Measurements from ENCODE around the gene LKAAEAR1. TPM values are rescaled to one million over a fixed set of nuclear protein-coding genes. Genes with fewer than 3 reads are reported as not detected.
A peak's percentile ranks its signal among the peaks of the same experiment; 100 is the strongest.

LKAAEAR1 gene
- total and polyA plus RNA-seq, 2 of the 13 experiments (the other 11 are each of a cell fraction or from before 2014, with no cell fraction given): not detected

GRCh38 chr20:64052987-64053840 is 31.0 kb downstream of the LKAAEAR1 start (continued):
- TF ChIP-seq ZHX1 (CRISPR knock-in tag; IDR thresholded peaks at IDR 0.05; ENCODE audit: low read depth) (no peak), PCBP1 (IDR thresholded peaks at IDR 0.05; ENCODE audit: borderline replicate concordance, low read depth, low read length) (no peak), NFIB (CRISPR knock-in tag; IDR thresholded peaks at IDR 0.05; ENCODE audit: borderline replicate concordance) (no peak), TMF1 (CRISPR knock-in tag; IDR thresholded peaks at IDR 0.05; ENCODE audit: low read depth) (peak; percentile 87), ZNF7 (CRISPR knock-in tag; IDR thresholded peaks at IDR 0.05) (no peak), IRX3 (CRISPR knock-in tag; IDR thresholded peaks at IDR 0.05; ENCODE audit: borderline replicate concordance, low read depth) (no peak), ZSCAN12 (CRISPR knock-in tag; IDR thresholded peaks at IDR 0.05) (no peak; the same call in 1 of the 2 replicates), ATM (IDR thresholded peaks at IDR 0.05; ENCODE audit: borderline replicate concordance) (no peak), ZNF607 (CRISPR knock-in tag; IDR thresholded peaks at IDR 0.05; ENCODE audit: borderline replicate concordance) (no peak), ZNF772 (CRISPR knock-in tag; IDR thresholded peaks at IDR 0.05) (peak; percentile 73; the same call in 1 of the 2 replicates), ZNF234 (CRISPR knock-in tag; conservative IDR thresholded peaks at IDR 0.05) (no peak; the same call in 1 of the 2 replicates), AKAP8 (CRISPR knock-in tag; IDR thresholded peaks at IDR 0.05) (peak; percentile 63; the same call in 1 of the 2 replicates), AGO1 (IDR thresholded peaks at IDR 0.05; ENCODE audit: low read depth, low read length, poor library complexity, severe bottlenecking) (no peak), TP53 (CRISPR knock-in tag; conservative IDR thresholded peaks at IDR 0.05) (no peak), PAX8 (CRISPR knock-in tag; IDR thresholded peaks at IDR 0.05; ENCODE audit: borderline replicate concordance) (no peak), SP2 (CRISPR knock-in tag; IDR thresholded peaks at IDR 0.05) (peak; percentile 25; the same call in 1 of the 2 replicates), TARDBP (CRISPR knock-in tag; IDR thresholded peaks at IDR 0.05) (peak; percentile 77; the same call in 1 of the 2 replicates), SRY (CRISPR knock-in tag; IDR thresholded peaks at IDR 0.05) (no peak; the same call in 1 of the 2 replicates), ZNF432 (CRISPR knock-in tag; IDR thresholded peaks at IDR 0.05; ENCODE audit: borderline replicate concordance) (no peak)
- TF ChIP-seq, protein P1, sequence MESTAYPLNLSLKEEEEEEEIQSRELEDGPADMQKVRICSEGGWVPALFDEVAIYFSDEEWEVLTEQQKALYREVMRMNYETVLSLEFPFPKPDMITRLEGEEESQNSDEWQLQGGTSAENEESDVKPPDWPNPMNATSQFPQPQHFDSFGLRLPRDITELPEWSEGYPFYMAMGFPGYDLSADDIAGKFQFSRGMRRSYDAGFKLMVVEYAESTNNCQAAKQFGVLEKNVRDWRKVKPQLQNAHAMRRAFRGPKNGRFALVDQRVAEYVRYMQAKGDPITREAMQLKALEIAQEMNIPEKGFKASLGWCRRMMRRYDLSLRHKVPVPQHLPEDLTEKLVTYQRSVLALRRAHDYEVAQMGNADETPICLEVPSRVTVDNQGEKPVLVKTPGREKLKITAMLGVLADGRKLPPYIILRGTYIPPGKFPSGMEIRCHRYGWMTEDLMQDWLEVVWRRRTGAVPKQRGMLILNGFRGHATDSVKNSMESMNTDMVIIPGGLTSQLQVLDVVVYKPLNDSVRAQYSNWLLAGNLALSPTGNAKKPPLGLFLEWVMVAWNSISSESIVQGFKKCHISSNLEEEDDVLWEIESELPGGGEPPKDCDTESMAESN (CRISPR knock-in tag; conservative IDR thresholded peaks at IDR 0.05): peak; percentile 16; the same call in 1 of the 2 replicates
- TF ChIP-seq, protein P2, sequence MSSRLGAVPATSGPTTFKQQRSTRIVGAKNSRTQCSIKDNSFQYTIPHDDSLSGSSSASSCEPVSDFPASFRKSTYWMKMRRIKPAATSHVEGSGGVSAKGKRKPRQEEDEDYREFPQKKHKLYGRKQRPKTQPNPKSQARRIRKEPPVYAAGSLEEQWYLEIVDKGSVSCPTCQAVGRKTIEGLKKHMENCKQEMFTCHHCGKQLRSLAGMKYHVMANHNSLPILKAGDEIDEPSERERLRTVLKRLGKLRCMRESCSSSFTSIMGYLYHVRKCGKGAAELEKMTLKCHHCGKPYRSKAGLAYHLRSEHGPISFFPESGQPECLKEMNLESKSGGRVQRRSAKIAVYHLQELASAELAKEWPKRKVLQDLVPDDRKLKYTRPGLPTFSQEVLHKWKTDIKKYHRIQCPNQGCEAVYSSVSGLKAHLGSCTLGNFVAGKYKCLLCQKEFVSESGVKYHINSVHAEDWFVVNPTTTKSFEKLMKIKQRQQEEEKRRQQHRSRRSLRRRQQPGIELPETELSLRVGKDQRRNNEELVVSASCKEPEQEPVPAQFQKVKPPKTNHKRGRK (CRISPR knock-in tag; IDR thresholded peaks at IDR 0.05): peak; percentile 15; the same call in 1 of the 2 replicates
- TF ChIP-seq, protein P3, sequence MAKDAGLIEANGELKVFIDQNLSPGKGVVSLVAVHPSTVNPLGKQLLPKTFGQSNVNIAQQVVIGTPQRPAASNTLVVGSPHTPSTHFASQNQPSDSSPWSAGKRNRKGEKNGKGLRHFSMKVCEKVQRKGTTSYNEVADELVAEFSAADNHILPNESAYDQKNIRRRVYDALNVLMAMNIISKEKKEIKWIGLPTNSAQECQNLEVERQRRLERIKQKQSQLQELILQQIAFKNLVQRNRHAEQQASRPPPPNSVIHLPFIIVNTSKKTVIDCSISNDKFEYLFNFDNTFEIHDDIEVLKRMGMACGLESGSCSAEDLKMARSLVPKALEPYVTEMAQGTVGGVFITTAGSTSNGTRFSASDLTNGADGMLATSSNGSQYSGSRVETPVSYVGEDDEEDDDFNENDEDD (CRISPR knock-in tag; IDR thresholded peaks at IDR 0.05; ENCODE audit: borderline replicate concordance): peak; percentile 84; the same call in 1 of the 2 replicates

Measured in HepG2 (cell line).